Panc1 (cell line): ENCODE measurements around the gene ARRDC2. TPM values are rescaled to one million over a fixed set of nuclear protein-coding genes. Genes with fewer than 3 reads are reported as not detected.
A peak's percentile ranks its signal among the peaks of the same experiment; 100 is the strongest.

Source experiments
- ATAC-seq: fragments of 200-7000 bp; cut with Tn5 transposase; 2 replicates; pipeline ENCODE4 v1.9.1; 2020; ENCODE audit warnings: mild to moderate bottlenecking, moderate library complexity
- BruUV-seq: library from RNA; stranded (reverse); fragments of 400-500 nt; replicated peaks from 2 replicates; lab custom pipeline; 2021; lab: Mats Ljungman, UMichigan
- CTCF ChIA-PET: fragments of 300-600 bp; sonication (Branson Sonifier 250); formaldehyde crosslinking; loops from one replicate; lab custom pipeline; 2022; ENCODE audit warnings: antibody characterized with exemption; lab: Charles Lee
- POLR2A ChIA-PET: fragments of 300-600 bp; sonication (Branson Sonifier 250); formaldehyde crosslinking; loops from one replicate; lab custom pipeline; 2022; ENCODE audit warnings: antibody characterized with exemption; lab: Charles Lee
- DNase-seq: peaks from one replicate; pipeline ENCODE4 v3.0.0-alpha.2; 2010; ENCODE audit warnings: low read depth, low spot score
- H3K27ac ChIP-seq: 2 replicates; pipeline ENCODE4 v1.5.1; 2011; ENCODE audit warnings: mild to moderate bottlenecking, low read length, inconsistent platforms
- H3K27me3 ChIP-seq: fragments of 200-500 bp; sonication (Bioruptor generic); 2 replicates; pipeline ENCODE4 v1.6.0; 2014; ENCODE audit warnings: low read length, inconsistent platforms; ENCODE audit not compliant: control insufficient read depth, insufficient read depth
- H3K36me3 ChIP-seq: fragments of 200-500 bp; sonication (Bioruptor generic); 2 replicates; pipeline ENCODE4 v1.5.1; 2014; ENCODE audit warnings: inconsistent platforms, mild to moderate bottlenecking, low read length, moderate library complexity; ENCODE audit not compliant: control insufficient read depth, insufficient read depth
- H3K4me1 ChIP-seq: 2 replicates; pipeline ENCODE4 v1.5.1; 2011; ENCODE audit warnings: inconsistent platforms, mild to moderate bottlenecking, low read length, moderate library complexity; ENCODE audit not compliant: control insufficient read depth, insufficient read depth
- H3K4me3 ChIP-seq, 2 experiments: 2 replicates each; pipeline ENCODE4 v1.5.1; 2011 to 2012; ENCODE audit warnings: low read depth in 2 of 2, low read length in 2 of 2, mild to moderate bottlenecking in 2 of 2, inconsistent platforms in 1 of 2, moderate library complexity in 1 of 2
- H3K9me3 ChIP-seq: fragments of 200-500 bp; sonication (Bioruptor generic); 2 replicates; pipeline ENCODE4 v1.5.1; 2014; ENCODE audit warnings: low read depth, mild to moderate bottlenecking, inconsistent platforms, low read length, moderate library complexity; ENCODE audit not compliant: control insufficient read depth, insufficient read depth
- CTCF ChIP-seq: fragments of 450-650 bp; IDR thresholded peaks from 2 replicates; pipeline ENCODE4 v1.5.1; 2017; ENCODE audit warnings: mild to moderate bottlenecking
- POLR2AphosphoS5 ChIP-seq: IDR thresholded peaks from 2 replicates; pipeline ENCODE4 v1.6.1; 2012; ENCODE audit warnings: mild to moderate bottlenecking, low read depth, low read length, moderate library complexity
- REST ChIP-seq, 2 experiments: IDR thresholded peaks; 2 replicates each; pipeline ENCODE4 v1.6.1; 2011 to 2012; ENCODE audit warnings: low read depth in 2 of 2, control low read depth in 1 of 2, low read length in 1 of 2, mild to moderate bottlenecking in 1 of 2, moderate library complexity in 1 of 2; ENCODE audit not compliant: insufficient read depth in 1 of 2
- SIN3A ChIP-seq: IDR thresholded peaks from 2 replicates; pipeline ENCODE4 v1.6.1; 2012; ENCODE audit warnings: low read depth, mild to moderate bottlenecking, low read length, moderate library complexity, borderline replicate concordance; ENCODE audit not compliant: insufficient read depth
- TCF7L2 ChIP-seq: IDR thresholded peaks from 2 replicates; pipeline ENCODE4 v1.6.1; 2011; ENCODE audit warnings: mild to moderate bottlenecking, low read depth, low read length, inconsistent platforms
- in situ Hi-C: cut with HindIII; loops from 2 replicates; pipeline ENCODE4 v1.10.0; 2016; ENCODE audit warnings: low sequenced_read_pairs, low pct_unique_long_range_greater_than_20kb
- intact Hi-C: fragments of 100-400 bp; cut with micrococcal nuclease; formaldehyde crosslinking; loops from one replicate; pipeline ENCODE4 v1.10.0; 2022; ENCODE audit not compliant: unreplicated experiment
- total RNA-seq: library from RNA; stranded (reverse); gene quantifications from one replicate; pipeline ENCODE4 v1.2.1, GENCODE V29; 2021; ENCODE audit not compliant: unreplicated experiment

ARRDC2 gene
- total RNA-seq, 1 experiment from 2014 or later, result 21.4 TPM

- Histone ChIP-seq H3K9me3 (no peaks in the 10 kb centered on the region), H3K4me1 (peaks cover 22% of the 10 kb centered on the region), H3K27ac (no peak overlapping the region), H3K27me3 (no peaks in the 10 kb centered on the region), H3K4me3 (no peak overlapping the region), H3K36me3 (no peaks in the 10 kb centered on the region)
- in situ Hi-C loops, result no loop called here
- intact Hi-C loops, result no loop called here
- no peak for ATAC-seq
- TF ChIP-seq POLR2AphosphoS5 (no peak), TCF7L2 (no peak), SIN3A (no peak), REST (IDR thresholded peaks at IDR 0.05; ENCODE audit: insufficient read depth in 1 of 2, low read depth in 2 of 2, low read length in 1 of 2) (no peak), CTCF (no peak)
- CTCF ChIA-PET, result interaction anchor here (0.6 kb wide), 1 partner anchor 40 kb away, joined by 3 read pairs; no protein-coding TSS in a partner anchor
- no TSS peak for BruUV-seq
- no peak for DNase-seq
- POLR2A ChIA-PET, result no interaction called here
These were observed 8.4 kb downstream of the ARRDC2 start for GRCh38 chr19:18016209-18016910.

GRCh38 chr19:18017275-18018083 is 9.5 kb downstream of the ARRDC2 start:
- no TSS peak for BruUV-seq
- intact Hi-C loops, result no loop called here
- POLR2A ChIA-PET, result no interaction called here
- Histone ChIP-seq H3K4me3 (no peak overlapping the region), H3K27ac (peak overlapping the region; percentile 55; the same call in 1 of the 2 replicates), H3K27me3 (no peaks in the 10 kb centered on the region), H3K4me1 (peaks cover 25% of the 10 kb centered on the region), H3K9me3 (no peaks in the 10 kb centered on the region), H3K36me3 (no peaks in the 10 kb centered on the region)
- DNase-seq (no peak), ATAC-seq (no peak)
- in situ Hi-C loops, result no loop called here
- TF ChIP-seq TCF7L2 (no peak), POLR2AphosphoS5 (no peak), CTCF (no peak), REST (IDR thresholded peaks at IDR 0.05; ENCODE audit: insufficient read depth in 1 of 2, low read depth in 2 of 2, low read length in 1 of 2) (no peak), SIN3A (no peak)
- CTCF ChIA-PET, result no interaction called here
